ENCODE results near the gene HTRA3.

The HTRA3 gene

DNA sequence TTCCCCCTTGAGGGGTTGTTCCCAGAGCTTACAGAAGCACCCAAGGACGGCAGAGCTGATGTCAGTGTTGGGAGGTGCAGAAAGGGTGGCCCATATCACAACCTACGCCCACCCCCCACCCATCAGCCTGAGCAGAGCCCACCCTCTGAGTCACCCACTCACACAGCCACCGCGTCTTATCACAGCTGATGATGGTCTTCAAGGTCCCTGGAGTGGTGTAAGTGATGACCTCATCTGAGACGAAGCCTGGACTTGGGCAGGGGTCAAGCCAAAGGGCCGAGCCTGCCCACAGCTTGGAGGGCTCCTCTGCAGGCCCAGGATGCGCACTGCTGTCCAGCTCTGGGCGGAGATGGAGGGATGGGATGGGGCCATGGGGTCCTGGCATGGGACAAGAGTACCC, 3.0 kb upstream of the HTRA3 start:
- no peak for DNase-seq (ENCODE audit: low spot score)

DNA sequence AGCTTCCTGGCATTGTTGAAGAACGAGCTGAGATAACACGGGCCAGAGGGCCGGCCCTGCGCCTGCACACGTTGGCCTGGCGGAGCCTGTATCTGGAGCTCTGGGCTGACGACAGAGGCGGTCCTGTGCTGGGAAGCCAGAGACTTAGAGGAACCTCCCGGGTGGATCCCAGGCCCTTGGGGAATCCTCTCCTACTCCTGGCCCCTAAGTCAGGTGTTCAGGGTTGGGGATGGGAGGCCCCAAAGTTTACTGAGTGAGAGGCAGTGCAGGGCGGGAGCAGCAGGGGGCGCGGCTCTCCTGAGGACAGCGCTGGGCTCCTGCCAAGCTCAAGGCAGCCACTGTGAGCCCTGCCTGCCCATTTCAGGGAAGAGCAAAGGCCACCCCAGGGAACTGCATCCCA, 2.5 kb upstream of the HTRA3 start:
- peak; percentile 57 for DNase-seq (ENCODE audit: low spot score)

DNA sequence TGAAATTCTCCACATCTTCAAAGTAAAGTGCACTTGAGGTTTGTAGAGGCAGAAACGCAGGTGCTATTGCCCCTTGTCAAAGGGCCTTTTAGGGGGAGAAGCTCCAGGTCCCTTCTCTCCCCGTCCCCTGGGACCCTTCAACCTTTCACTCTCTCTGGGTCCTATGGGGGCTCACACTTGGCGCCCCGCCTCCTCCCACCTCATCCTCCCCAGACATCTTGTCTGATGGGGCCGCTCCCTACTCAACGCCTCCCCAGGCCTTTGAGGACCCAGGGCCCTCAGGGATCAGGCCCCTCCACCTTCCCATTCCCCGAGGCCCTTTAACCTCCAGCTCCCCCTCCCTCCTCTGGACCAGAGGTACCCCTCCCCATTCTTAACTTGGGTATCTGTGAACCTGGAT, 1.3 kb upstream of the HTRA3 start:
- DNase-seq (ENCODE audit: low spot score): no peak

DNA sequence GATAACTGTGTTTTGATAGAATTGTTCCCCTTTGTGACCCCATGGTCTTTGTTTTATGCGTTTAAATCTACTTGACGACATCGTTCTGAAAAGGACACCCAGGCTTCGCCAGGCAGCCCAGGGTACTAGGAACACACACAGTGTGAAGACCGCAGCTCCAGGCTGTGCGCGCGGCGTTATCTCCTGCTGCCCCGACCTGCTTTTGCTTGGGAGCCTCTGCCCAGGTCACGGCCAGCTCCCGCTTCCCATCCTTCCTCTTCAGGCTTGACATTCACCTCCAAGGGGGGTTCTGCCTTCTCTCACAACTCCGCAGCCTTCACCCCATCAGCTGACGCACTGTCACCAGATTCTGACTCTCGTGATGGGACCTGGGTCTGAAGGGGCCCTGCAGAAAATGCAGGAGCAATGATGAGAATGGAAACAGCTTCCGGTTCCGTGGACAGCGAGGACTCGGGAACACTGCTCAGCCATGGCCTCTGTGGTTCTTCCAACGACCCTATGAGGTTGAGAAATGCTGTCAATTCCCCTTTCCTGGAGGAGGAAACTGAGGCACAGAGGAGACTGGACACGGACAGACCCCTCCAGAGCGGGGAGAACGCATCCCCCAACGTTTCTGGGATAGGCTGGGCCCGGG, 536 bp upstream of the HTRA3 start:
- no peak for DNase-seq (ENCODE audit: low spot score)

DNA sequence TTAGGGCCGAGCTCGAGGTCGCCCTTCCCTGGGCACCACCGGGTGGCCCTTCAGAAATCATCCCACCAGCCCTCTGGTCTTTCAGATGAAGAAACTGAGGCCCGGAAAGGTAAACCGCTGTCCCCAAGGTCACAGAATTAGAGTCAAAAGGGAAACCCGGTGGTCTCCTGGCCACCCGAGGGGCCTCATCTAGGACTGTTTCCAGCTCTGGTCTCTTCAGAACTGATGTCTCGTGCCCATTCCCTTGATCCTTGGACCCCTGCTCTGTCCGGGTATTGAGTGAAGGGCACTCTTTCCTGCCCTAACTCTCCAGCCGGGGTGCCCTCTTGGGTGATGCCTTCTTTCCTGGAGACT, 841 bp downstream of the HTRA3 start:
- DNase-seq (ENCODE audit: low spot score): no peak

DNA sequence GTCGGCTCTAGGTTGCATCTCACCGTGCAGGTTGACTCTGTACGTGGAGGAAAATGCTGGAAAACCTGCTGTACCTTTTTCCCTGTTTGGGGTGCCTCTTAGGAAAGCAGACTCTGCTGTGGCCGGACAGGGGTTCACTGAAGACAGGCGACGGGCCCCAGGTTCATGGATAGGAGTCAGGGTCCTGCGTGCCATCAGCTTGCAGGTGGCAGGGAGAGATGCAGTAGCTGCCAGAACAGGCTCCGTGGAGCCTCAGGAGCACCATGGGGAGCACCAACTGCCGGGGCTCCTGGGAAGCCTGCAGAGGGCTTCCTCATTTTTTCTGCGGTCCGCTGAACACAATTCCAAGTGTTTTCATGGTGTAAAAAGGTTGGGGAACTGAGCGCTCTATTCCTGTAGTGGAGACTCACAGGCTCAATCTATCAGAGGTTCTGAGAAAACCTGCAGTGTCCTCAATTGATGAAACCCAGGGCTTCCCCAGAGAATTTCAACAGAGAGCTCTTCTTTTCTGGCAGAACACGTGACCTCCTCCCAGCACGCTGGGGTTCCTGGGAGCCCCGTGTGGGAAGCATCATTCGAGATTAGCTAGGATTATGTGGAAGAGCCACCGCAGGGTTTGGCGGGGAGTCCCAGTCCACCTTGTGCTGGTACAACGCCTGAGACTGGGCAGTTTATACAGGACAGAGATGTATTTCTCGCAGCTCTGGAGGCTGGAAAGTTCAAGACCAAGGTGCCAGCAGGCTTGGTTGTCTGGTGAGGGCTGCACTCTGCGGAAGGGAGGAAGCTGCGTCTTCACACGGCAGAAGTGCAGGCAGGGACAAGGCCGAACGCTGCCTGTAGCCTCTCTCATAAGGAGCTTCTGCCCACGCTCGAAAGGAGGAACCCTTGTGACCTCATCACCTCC, 1.6 kb downstream of the HTRA3 start:
- no peak for DNase-seq (ENCODE audit: low spot score)

DNA sequence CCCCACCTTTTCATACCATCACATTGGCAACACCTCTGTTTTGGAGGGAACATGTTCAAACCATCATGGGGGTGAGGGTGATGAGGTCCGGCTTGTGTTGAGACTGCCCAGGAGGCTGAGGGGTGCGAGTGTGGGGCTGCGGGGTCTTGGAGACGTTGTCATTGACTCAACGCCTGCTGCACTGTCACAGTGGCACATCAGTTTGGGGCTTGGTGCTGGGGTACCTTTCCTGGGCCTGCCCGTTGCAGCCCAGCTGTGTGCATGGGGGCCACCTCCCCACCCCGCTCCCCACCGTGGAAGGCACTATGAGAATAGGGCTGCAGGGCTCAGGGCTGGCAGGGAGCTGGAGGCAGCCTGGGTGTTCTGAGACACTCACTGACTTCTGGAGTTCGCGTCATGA, 2.3 kb downstream of the HTRA3 start:
- DNase-seq (ENCODE audit: low spot score): no peak

DNA sequence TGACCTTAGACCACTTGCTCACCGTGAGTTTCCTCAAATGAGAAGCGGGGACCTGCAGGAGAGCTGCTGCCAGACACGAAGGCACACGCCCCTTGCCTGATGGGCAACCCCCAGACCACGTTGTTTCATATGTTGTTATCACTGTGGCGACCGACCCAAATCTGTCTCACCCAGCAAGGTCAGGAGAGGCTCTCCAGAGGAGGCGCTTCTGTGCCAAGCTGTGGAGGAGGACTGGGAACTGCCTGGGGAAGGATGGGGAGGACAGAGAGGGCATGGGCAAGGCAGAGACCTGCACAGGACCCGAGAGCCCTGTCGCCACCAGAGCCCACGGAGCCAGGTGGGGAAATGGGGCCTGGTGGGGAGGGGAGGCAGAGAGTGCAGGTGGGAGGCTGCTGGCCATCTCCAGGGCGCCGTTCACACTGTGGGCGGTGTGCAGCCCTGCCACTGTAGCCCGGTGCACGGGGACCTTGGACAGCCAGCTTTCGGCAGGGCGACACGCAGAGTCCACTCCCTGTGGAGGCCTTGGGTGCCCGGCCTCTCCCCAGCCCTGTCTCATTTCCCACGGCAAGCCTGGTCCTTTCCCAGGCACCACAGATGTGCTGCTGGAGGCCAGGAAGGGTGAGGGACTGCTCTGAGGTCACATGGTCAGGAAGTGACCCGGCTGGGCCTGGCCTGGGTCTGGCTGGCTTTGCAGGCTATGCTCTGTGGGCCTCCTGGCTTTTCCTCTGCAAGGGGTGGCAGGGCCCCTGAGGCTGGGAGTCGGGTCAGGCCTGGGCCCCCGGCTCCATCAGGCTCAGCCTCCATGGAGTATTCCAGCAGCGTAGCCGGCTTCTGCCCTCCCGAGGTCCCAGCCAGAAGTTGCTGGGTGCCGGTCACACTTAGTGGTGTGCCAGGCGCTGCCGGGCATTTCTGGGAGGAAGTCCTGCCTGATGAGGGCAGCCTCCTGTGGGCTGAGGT, 3.2 kb downstream of the HTRA3 start:
- DNase-seq (ENCODE audit: low spot score): peak; percentile 7

DNA sequence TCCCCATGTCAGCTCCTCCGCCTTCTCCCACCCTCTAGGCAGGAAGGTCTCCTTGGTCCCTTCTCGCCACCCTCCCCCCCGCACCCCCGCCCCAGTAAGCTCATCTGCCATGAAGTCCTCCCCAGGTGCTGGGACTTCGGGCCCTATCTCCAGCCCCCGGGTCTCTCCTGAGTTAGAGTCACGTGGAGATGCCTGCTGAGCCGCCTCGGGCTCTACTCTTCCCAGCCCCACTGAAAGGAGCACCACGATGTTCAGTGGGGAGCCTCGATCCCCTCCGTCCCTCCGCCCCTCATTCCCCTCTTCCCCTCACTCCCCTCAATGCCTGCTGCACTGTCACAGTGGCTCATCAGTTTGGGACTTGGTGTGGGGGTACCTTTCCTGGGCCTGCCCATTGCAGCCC, 3.9 kb downstream of the HTRA3 start:
- DNase-seq (ENCODE audit: low spot score): no peak

DNA sequence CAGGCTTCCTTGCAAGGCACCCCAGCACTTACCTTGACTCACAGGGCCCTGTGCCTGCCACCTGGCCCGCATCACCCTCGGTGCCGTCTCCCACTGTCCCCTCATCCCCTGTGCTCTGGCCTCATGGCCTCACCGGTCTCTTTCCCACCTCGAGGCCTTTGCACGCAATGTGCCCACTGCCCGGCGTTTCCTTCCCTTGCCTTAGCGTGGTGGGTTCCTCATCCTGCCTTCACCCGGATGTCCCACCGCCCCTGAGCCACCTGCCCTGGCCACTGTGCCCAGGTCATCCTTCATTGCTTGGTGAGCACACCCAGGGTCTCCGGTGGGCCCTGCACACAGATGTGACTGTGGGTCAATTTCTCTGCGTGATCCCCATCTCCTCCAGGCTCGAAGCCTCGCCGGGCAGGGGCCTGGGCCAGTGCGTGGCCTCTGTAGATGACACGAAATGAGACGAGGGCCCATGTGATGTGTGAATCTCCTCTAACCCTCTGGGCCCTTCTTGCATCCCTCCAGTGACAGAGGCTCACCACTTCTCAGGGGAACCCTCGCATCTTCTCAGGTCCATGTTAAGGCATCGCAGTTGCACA, 4.6 kb downstream of the HTRA3 start:
- DNase-seq (ENCODE audit: low spot score): no peak

DNA sequence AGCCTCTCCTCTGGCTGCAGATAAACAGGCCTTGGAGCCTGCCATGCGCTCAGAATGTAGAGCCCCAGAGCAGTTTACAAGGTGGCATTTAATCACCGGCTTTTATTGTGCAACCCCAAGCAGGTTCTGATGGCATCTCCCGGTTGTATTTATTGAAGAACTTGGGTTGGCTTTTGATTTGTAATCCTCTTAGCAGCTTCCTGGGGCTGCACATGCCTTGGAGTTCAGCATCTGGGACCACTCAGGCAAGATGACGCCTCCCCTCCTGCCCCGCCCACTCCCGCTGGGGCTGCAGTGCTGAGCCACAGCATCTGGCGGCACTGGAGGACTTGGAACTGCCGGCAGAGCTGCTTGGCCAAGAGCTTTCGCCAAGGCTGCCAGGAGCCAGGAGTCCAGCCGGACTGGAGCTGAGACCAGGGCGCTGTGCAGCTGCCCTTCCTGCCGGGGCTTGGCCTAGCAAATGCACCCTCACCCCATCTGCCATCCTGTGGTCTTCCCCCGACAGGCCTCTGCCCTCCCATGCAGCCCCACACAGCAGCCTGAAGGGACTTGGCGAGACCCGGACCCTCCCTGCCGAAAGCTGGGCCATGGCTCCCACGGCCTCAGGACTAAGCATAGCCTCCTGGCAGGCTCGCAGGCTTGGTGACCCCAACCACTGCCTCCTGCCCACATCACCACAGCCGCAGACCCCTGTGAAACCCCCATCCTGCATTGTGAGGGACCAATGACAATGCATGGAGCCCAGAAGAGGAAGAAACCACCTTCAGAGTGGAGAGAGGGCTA, 5.4 kb downstream of the HTRA3 start:
- DNase-seq (ENCODE audit: low spot score): peak; percentile 94

DNA sequence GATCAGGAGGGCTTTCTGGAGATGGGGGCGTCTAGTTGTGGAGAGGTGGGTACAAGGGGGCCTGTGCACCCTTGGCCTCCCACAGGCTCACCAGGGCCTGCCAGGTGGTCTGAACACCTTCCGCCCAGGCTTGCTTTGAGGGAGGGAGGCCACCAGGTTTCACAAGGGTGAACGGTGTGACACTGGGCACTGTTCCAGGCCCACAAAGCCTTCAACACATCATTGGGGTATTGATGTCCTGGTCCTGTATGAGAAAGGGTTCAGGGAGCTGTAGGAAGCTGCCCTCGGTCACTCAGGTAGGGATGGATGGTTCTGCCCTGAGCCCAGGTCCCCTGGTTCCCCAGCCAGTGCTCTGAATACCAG, 6.0 kb downstream of the HTRA3 start:
- no peak for DNase-seq (ENCODE audit: low spot score)

DNA sequence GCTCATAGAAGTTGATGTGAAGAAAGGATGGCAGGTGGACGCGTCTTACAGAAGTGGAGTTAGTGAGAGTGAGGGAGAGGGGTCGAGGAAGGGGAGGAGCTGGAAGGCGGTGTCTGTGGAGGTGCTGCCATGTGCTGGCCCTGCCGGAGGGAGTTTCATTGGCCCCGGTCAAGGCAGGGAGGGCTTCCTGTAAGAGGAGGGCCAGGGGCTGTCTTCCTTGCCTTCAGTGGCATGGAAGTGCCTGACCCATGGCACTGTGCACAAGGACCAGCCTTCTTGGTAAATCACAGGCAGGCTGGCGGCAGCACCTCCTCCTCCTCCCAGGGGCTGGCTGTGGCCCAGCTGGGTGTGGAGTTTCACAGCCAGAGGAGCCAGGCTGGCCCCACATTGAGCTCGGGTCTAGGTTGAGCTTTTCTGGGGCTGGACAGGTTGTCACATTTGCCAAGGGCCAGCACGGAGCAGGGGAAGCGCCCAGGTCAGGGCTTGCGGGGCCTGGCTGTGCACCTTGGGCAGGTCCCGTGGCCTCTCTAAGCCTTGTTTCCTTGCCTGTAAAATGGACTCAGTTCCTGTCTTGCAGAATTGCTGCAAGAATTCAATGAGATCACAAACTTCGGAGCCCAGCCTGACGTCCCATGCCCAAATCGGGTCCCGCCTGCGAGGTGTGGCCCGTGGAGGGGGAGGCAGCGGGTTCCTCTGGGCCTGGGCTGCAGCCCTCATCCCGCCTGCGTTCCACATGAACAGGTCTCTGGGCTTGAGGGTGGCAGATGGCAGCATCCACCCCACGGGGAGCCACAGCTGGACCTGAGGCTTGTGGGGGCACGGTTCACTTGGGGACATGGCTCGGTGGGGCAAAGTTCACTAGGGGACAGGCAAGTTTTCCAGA, 7.0 kb downstream of the HTRA3 start:
- DNase-seq (ENCODE audit: low spot score): peak; percentile 59

DNA sequence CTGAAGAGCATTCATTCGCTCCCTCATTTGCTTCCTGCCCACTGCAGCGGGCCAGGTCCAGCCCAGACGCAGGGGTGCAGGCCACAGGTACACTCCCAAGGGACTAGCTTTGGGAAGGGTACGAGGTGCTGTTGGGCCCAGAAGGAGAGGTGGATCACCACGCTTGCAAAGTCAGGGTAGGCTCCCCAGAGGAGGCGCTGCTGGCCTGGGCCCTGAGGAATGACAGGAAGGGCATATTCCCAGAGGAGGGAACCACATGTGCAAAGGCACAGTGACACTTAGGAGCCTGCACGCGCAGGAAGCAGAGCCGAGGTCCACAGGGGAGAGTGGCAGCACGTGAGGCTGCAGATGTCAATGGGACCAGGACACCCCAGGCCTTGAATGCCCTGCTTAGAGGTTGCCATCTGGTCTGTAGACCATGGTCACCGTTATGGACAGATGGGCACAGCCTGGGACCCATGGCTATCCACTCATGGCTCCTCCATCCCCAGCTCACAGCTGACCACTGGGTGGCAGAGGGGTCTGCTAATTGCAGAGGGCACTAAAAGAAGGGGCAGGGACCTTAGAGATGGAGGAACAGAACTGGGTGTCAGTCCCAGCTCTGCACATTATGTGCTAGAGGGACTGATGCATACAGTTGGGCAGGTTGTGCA, 7.9 kb downstream of the HTRA3 start:
- no peak for DNase-seq (ENCODE audit: low spot score)

DNA sequence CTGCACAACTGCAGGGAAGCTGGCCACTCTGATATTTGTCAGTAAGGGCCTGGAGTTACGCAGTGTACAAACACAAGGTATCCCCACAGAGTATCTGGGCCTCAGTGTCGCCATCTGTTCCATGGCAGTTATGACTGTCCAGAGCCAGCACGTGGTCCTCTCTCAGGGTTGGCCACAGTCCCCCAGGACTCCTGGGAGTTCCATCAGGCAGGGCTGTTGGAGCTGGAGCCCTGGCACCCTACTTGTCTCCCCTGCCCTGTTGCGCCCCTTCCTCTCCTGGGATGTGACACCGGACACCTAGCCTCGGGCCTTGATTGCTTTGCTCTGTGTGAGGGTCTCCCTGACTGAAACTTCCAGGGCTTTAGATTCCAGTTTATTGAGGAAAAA, 8.4 kb downstream of the HTRA3 start:
- peak; percentile 9 for DNase-seq (ENCODE audit: low spot score)

DNA sequence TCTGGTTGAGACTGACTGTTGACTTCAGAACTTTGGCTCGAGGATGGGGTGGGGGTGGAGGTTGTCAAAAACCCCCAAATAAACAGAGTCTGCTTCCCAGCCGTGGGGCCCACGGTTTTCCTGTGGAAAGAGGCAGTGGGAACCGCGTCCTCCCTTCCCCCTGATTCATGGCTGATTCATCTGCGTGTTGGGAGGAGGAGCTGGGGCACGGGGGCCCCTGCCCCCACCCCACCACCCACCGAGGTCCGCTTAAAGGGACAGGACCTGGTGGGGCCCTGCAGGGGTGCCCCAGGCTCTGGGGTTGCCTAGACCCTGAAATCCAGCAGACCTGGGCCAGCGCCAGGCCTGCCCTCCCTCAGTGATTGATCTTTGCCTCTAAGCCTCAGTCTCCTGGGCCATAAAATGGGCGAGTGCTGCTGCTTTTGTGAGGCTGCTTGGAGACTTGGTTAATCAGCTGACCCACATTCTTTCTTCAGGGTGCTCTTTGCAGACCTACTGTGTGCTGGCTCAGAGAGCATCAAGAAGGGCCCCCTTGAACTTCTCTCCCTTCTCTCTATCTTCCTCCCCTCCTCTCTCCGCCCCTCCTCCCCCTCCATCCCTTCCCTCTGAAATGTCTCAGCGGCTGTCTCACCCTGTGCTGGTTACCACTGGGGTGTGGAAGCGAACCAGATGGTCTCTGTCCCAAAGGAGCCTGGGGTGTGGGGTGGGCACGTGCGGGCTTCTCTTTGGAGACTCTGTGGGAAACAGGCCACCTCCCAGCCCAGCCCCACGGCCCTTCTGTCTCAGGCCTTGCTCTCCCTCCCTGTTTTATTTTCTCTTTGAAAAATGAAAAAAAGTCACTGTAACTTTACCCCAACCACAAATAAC, 9.1 kb downstream of the HTRA3 start:
- DNase-seq (ENCODE audit: low spot score): peak; percentile 85

DNA sequence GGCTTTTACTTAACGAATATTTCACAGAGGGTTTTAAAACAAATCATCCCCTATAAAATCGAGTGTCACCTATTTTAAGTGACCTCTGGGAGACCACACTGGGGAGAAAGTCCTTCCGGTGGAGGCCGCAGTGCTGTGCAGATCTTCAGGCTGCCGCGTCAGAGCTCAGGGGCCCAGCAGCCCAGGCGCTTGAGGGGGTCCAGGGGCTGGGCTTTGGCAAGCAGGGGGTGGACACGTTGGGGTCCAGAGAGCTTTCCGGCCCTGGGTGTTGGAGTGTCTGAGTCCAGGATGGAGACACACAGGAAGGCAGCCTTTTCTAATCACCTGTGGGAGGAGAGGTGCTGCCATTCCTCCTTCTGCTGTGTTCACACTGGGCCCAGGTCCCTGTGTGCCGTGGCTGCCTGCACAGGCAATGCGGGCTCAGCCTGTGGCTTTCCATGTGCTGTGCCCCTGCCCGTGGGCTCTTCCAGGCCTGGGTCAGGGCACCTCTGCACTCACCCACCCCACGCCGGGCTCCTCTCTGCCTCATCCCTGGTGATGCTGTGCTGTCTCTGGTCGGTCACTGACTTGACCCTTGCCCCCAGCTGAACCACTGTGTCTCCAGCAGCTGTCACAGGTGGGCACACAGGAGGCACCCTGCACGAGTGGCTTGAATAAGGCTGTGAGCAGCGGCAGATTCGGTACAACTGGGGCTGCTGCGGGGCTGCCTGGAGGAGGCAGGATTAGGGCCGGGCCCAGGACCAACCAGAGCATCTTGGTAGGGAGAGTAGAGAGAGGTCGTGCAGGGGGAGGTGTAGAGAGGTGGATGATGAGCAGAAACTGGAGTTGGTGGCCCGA, 10.0 kb downstream of the HTRA3 start:
- DNase-seq (ENCODE audit: low spot score): no peak

Data from AG08395 (cell line).